RCC 7860 (cell line): ENCODE results near the gene NSD1.
"Not testable (repeated sequence)": the region's sequence is repeated elsewhere in the genome, so short reads cannot be mapped to it uniquely, and the experiment has no call there.

ENCODE experiments used
- DNase-seq: peaks from one replicate; pipeline ENCODE4 v3.0.0-alpha.2; 2015; ENCODE audit warnings: low spot score
- FAIRE-seq: peaks from 2 replicates; lab custom pipeline; 2012; peaks lifted over from hg19 to GRCh38; lab: Jason Lieb, UNC

NSD1 gene

GRCh38 chr5:177163500-177163899 is 29.9 kb downstream of the NSD1 start:
- FAIRE-seq (no peak), DNase-seq (no peak)

- no peak for FAIRE-seq
- DNase-seq, result no peak
Measured at GRCh38 chr5:177169271-177169670, 35.7 kb downstream of the NSD1 start.

DNA sequence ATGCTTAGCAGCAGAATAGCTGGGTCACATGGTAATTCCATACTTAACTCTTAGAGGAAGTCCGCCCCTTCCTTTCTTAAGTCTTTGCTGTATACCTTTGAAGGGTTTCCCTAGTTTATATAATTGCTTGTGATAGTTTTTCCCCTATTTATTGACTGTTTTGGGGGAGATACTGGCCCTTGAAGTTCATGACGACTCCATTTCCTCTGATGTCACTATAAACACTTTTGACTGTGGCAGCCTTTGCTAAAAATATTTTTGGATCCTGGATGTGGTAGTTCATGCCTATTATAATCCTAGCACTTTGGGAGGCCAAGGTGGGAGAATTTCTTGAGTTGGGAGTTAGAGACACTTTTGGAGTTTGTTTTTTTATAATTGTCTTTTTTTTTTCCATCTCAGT is 38.4 kb downstream of the NSD1 start:
- no peak for DNase-seq
- no peak for FAIRE-seq

DNA sequence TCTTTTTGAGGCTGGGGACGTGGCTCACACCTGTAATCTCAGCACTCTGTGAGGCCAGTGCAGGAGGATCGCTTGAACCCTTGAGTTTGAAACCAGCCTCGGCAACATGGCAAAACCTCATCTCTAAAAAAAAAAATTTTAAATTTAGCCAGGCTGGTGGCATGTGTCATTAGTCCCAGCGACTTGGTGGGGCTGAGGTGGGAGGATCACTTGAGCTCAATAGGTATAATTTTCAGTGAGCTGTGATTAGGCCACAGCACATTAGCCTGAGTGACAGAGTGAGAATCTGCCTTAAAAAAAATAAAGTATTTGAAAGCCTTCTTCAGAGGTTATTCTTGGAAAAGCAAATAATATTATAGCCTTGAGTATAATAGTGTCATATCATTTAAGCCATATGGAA is 41.8 kb downstream of the NSD1 start:
- FAIRE-seq (no peak), DNase-seq (no peak)

DNA sequence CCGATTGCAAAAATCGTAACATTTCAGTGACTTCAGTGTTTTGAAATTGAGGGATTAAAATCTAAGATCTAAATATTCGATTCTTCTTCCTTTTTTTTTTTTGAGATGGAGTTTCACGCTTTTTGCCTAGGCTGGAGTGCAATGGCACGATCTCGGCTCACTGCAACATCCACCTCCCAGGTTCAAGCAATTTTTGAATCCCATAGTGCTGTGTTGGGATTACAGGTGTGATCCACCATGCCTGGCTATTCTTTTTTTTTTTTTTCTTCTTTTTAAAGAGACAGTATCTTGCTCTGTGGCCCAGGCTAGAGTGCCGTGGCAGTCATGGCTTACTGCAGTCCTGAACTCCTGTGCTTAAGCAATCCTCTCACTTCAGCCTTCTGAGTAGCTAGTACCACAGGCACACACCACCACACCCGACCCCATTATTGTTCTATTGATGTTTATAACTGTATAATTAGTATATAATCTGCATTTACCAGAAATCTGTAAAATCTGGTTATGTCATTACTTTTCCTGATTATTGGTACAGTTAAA is 42.7 kb downstream of the NSD1 start:
- no peak for DNase-seq
- FAIRE-seq, result no peak

DNA sequence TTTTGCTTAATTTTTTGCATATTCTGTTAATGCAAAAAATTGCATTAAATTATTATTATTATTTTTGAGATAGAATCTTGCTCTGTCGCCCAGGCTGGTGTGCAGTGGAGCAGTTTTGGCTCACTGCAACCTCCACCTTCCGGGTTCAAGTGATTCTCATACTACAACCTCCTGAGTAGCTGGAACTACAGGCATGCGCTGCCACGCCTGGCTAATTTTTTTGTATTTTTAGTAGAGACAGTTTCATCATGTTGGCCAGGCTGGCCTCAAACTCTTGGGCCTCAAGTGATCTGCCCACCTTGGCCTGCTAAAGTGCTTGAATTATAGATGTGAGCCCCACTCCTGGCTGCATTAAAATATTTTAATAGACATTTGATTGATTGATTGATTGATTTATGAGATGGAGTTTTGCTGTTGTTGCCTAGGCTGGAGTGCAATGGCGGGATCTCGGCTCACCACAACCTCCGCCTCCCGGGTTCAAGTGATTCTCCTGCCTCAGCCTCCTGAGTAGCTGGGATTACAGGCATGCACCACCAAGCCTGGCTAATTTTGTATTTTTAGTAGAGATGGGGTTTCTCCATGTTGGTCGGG is 44.4 kb downstream of the NSD1 start:
- not testable (repeated sequence) for FAIRE-seq

GRCh38 chr5:177178733-177179304 is 45.2 kb downstream of the NSD1 start:
- DNase-seq, result no peak
- no peak for FAIRE-seq

More for the DNA sequence above, 44.4 kb downstream of the NSD1 start:
- DNase-seq, result not testable (repeated sequence)

- FAIRE-seq (no peak), DNase-seq (no peak)
Measured at GRCh38 chr5:177179431-177179830, 45.9 kb downstream of the NSD1 start.

GRCh38 chr5:177183142-177183541 is 49.6 kb downstream of the NSD1 start:
- FAIRE-seq (no peak), DNase-seq (no peak)

DNA sequence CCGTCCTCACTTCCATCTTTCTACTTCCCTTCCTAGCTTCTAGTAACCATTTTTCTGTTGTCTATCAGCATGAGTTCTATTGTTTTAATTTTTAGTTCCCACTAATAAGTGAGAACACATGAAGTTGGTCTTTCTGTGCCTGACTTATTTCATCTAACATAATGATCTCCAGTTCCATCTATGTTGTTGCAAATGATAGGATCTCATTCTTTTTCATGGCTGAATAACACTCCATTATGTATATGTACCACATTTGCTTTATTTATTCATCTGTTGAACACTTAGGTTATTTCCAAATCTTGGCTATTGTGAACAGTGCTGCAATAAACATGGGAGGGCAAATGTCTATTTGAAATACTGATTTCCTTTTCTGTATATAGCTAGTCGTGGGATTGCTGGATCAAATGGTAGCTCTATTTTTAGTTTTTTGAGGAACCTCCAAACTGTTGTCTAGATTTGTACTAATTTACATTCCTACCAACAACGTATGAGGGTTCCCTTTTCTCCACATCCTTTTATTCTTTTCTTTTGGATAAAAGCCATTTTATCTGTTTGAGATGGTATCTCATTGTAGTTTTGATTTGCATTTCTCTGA is 50.3 kb downstream of the NSD1 start:
- FAIRE-seq (no peak), DNase-seq (no peak)

DNA sequence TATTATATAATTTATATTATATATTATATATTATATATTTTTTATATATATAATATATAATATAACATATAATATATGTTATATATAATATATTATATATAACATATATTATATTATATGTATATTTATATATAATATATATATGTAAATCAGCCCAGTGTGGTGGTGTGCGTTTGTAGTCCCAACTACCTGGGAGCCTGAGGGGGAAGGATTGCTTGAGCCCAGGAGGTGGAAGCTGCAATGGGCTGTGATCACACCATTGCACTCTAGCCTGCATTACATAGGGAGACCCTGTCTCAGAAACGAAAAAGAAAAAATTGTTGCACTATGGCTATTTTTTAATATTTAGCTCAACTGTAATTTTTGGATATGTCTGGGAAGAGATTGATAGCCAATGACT is 52.4 kb downstream of the NSD1 start:
- no peak for FAIRE-seq
- no peak for DNase-seq

- no peak for FAIRE-seq
- no peak for DNase-seq
Measured at GRCh38 chr5:177186645-177187044, 53.1 kb downstream of the NSD1 start.

DNA sequence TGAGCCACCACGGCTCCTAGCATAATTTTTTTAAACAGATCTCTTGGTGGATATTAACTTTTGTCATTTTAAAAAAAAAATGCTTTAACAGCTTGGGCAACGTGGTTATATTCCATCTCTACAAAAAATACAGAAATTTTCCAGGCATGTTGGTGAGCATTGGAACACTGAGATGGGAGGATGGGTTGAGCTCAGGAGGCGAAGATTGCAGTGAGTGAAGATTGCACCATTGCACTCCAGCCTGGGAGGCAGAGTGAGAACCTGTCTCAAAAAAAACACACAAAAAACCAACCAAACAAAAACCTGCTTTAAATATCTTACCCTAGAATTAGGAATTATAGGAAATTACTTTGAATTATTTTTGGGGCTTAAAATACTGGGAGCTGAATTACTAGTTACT is 55.2 kb downstream of the NSD1 start:
- FAIRE-seq (no peak), DNase-seq (no peak)

GRCh38 chr5:177189416-177189815 is 55.8 kb downstream of the NSD1 start:
- FAIRE-seq (peak; percentile 40), DNase-seq (no peak)

- DNase-seq, result no peak
- no peak for FAIRE-seq
Measured at GRCh38 chr5:177189965-177190364, 56.4 kb downstream of the NSD1 start.

GRCh38 chr5:177194268-177194667 is 60.7 kb downstream of the NSD1 start:
- FAIRE-seq (peak; percentile 96), DNase-seq (peak; percentile 99)

GRCh38 chr5:177195307-177195952 is 61.9 kb downstream of the NSD1 start:
- no peak for FAIRE-seq
- DNase-seq, result peak; percentile 11

DNA sequence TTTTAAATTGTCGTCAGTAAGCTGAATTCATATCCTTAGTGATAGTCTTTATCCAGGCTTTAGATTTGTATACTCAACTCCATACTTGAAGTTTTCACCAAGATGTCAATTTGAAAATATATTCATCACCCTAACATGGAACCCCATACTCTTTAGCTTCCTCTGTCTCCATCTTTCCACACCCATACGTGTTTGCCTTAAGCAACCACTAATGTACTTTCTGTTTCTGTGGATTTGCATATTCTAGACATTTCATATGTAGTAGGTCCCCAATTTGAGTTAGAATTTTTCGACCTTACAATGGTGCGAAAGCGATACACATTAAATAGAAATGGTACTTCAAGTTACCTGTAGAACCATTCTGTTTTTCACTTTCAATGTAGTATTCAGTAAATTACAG is 65.2 kb downstream of the NSD1 start:
- FAIRE-seq, result no peak
- DNase-seq, result no peak

DNA sequence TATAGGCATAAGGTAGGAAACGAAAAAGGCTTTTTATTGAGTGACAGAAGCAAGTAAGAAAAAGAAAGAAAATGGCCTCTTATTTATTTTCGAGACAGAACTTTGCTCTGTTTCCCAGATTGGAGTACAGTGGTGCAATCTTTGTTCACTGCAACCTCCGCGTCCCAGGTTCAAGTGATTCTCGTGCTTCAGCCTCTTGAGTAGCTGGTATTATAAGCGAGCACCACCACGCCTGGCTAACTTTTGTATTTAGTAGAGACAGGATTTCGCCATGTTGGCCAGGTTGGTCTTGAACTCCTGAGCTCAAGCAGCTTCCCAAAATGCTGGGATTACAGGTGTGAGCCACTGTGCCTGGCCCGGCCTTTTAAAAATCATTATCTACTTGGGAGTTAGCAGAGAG is 70.7 kb downstream of the NSD1 start:
- FAIRE-seq (no peak), DNase-seq (no peak)

- FAIRE-seq (no peak), DNase-seq (no peak)
Measured at GRCh38 chr5:177209610-177210009, 76.0 kb downstream of the NSD1 start.

DNA sequence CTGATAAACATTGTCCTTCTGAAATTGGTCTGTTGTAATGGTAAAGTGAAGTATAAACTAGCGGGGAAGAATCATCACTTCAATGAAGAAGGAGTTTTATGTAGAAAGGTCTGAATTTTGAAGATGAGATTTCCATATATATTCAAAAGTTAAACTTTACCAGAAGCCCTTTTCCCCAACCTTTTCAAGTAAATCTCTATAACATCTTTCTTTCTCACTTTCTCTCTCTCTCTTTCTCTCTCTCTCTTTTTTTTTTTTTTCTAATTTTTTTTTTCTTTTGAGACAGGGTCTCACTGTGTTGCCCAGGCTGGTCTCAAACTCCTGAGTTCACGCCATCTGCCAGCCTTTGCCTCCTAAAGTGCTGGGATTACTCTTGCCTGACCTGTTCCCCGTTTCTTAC is 78.7 kb downstream of the NSD1 start:
- FAIRE-seq, result no peak

DNA sequence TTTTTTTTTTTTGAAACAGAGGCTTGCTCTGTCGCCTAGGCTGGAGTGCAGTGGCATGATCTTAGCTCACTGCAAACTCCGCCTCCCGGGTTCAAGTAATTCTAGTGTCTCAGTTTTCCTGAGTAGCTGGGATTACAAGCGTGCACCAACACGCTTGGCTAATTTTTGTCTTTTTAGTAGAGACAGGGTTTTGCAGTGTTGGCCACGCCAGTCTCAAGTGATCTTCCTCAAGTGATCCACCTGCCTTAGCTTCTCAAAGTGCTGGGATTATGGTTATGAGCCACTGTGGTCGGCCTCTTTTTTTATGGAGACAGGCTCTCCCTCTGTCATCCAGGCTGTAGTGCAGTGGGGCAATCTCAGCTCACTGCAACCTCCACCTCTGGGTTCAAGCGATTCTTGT is 87.0 kb downstream of the NSD1 start:
- DNase-seq (no peak), FAIRE-seq (no peak)

More for the DNA sequence above, 78.7 kb downstream of the NSD1 start:
- no peak for DNase-seq
